Neural progenitor cell (in vitro differentiated cells): Measurements from ENCODE around the gene ZNF211. TPM values are rescaled to one million over a fixed set of nuclear protein-coding genes. Genes with fewer than 3 reads are reported as not detected.

Experiments
- DNase-seq: peaks from one replicate; pipeline ENCODE4 v3.0.0-alpha.2; 2016; ENCODE audit warnings: low spot score
- H2AFZ ChIP-seq: fragments of 200-600 bp; sonication (generic); replicated peaks from 2 replicates; pipeline ENCODE4 v1.6.1; 2016; ENCODE audit warnings: antibody characterized with exemption
- H3F3A ChIP-seq: fragments of 200-600 bp; sonication (generic); 2 replicates; pipeline ENCODE4 v1.6.1; 2016; ENCODE audit warnings: antibody characterized with exemption, low read depth
- H3K27ac ChIP-seq: fragments of 200-600 bp; sonication (generic); 2 replicates; pipeline ENCODE4 v1.5.1; 2016; ENCODE audit warnings: mild to moderate bottlenecking
- H3K27me3 ChIP-seq: fragments of 200-600 bp; sonication (generic); 2 replicates; pipeline ENCODE4 v1.6.1; 2016; ENCODE audit warnings: mild to moderate bottlenecking, moderate library complexity
- H3K36me3 ChIP-seq: fragments of 200-600 bp; sonication (generic); 2 replicates; pipeline ENCODE4 v1.5.1; 2016
- H3K4me1 ChIP-seq: fragments of 200-600 bp; sonication (generic); 2 replicates; pipeline ENCODE4 v1.6.1; 2016; ENCODE audit warnings: mixed run types
- H3K4me2 ChIP-seq: fragments of 200-600 bp; sonication (generic); 2 replicates; pipeline ENCODE4 v1.6.1; 2016
- H3K4me3 ChIP-seq: fragments of 200-600 bp; sonication (generic); 2 replicates; pipeline ENCODE4 v1.5.1; 2016
- H3K79me2 ChIP-seq: fragments of 200-600 bp; sonication (generic); 2 replicates; pipeline ENCODE4 v1.6.1; 2016; ENCODE audit warnings: low read depth
- H3K9ac ChIP-seq: fragments of 200-600 bp; sonication (generic); 2 replicates; pipeline ENCODE4 v1.6.1; 2016
- H3K9me3 ChIP-seq: fragments of 200-600 bp; sonication (generic); 2 replicates; pipeline ENCODE4 v1.5.1; 2016; ENCODE audit warnings: low read depth
- H4K20me1 ChIP-seq: fragments of 200-600 bp; sonication (generic); 2 replicates; pipeline ENCODE4 v1.6.1; 2016; ENCODE audit warnings: low read depth
- H3K27ac Mint-ChIP-seq: 3 replicates; pipeline ENCODE4 v1.8.0; 2021; ENCODE audit warnings: mixed read lengths
- H3K27me3 Mint-ChIP-seq: 2 replicates; pipeline ENCODE4 v1.8.0; 2022; ENCODE audit warnings: low read depth, mild to moderate bottlenecking, inconsistent platforms, moderate library complexity, mixed read lengths; ENCODE audit not compliant: insufficient read depth
- H3K36me3 Mint-ChIP-seq: 3 replicates; pipeline ENCODE4 v1.8.0; 2021; ENCODE audit warnings: mixed read lengths
- H3K4me1 Mint-ChIP-seq: 3 replicates; pipeline ENCODE4 v1.8.0; 2021; ENCODE audit warnings: mixed read lengths
- H3K4me3 Mint-ChIP-seq: 3 replicates; pipeline ENCODE4 v1.8.0; 2021; ENCODE audit warnings: mild to moderate bottlenecking, moderate library complexity, mixed read lengths
- H3K9me3 Mint-ChIP-seq: 3 replicates; pipeline ENCODE4 v1.8.0; 2020; ENCODE audit warnings: mixed read lengths
- EZH2 ChIP-seq: fragments of 200-600 bp; sonication (generic); IDR thresholded peaks from 2 replicates; pipeline ENCODE4 v1.6.1; 2017; ENCODE audit warnings: antibody characterized with exemption, mild to moderate bottlenecking, moderate library complexity
- EZH2phosphoT487 ChIP-seq: fragments of 200-600 bp; sonication (generic); IDR thresholded peaks from 2 replicates; pipeline ENCODE4 v1.6.1; 2017; ENCODE audit warnings: antibody characterized with exemption
- total RNA-seq: library from RNA; depleted of rRNA; stranded (reverse); fragments of >200 nt; gene quantifications from 2 replicates; pipeline ENCODE4 v1.2.3, GENCODE V29; 2015; ENCODE audit warnings: low replicate concordance
- TF ChIP-seq, protein P1 (sequence below): fragments of 200-600 bp; sonication (generic); IDR thresholded peaks from 2 replicates; pipeline ENCODE4 v1.5.1; 2017; ENCODE audit warnings: antibody characterized with exemption, mild to moderate bottlenecking

ZNF211 gene
- total RNA-seq, 1 donor from 2014 or later = 42.1 TPM

- H3K4me1 Mint-ChIP-seq = no peaks in the 10 kb centered on the region
- Histone ChIP-seq H3K9me3 (no peaks in the 10 kb centered on the region), H3K4me3 (no peak overlapping the region), H3F3A (no peaks in the 10 kb centered on the region), H3K79me2 (no peaks in the 10 kb centered on the region), H3K27me3 (peaks cover 5% of the 10 kb centered on the region), H3K36me3 (no peaks in the 10 kb centered on the region), H3K4me2 (no peak overlapping the region), H4K20me1 (no peaks in the 10 kb centered on the region), H3K27ac (no peak overlapping the region), H3K9ac (no peak overlapping the region), H2AFZ (no peak overlapping the region), H3K4me1 (no peaks in the 10 kb centered on the region)
- H3K4me3 Mint-ChIP-seq = no peak overlapping the region
- peak; percentile 9 for DNase-seq
- peaks cover 39% of the 10 kb centered on the region for H3K9me3 Mint-ChIP-seq
- peaks cover 12% of the 10 kb centered on the region for H3K27me3 Mint-ChIP-seq
- no peak overlapping the region for H3K27ac Mint-ChIP-seq
- H3K36me3 Mint-ChIP-seq = peaks cover 2% of the 10 kb centered on the region
- TF ChIP-seq, protein P1, sequence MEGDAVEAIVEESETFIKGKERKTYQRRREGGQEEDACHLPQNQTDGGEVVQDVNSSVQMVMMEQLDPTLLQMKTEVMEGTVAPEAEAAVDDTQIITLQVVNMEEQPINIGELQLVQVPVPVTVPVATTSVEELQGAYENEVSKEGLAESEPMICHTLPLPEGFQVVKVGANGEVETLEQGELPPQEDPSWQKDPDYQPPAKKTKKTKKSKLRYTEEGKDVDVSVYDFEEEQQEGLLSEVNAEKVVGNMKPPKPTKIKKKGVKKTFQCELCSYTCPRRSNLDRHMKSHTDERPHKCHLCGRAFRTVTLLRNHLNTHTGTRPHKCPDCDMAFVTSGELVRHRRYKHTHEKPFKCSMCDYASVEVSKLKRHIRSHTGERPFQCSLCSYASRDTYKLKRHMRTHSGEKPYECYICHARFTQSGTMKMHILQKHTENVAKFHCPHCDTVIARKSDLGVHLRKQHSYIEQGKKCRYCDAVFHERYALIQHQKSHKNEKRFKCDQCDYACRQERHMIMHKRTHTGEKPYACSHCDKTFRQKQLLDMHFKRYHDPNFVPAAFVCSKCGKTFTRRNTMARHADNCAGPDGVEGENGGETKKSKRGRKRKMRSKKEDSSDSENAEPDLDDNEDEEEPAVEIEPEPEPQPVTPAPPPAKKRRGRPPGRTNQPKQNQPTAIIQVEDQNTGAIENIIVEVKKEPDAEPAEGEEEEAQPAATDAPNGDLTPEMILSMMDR = peak; percentile 13
- TF ChIP-seq EZH2phosphoT487 = no peak
Observed at GRCh38 chr19:57651654-57651996, 18.7 kb downstream of the ZNF211 start.

- H3K4me1 ChIP-seq = no peaks in the 10 kb centered on the region
- no peaks in the 10 kb centered on the region for H4K20me1 ChIP-seq
- no peaks in the 10 kb centered on the region for H3K36me3 ChIP-seq
- no peak overlapping the region for H3K4me2 ChIP-seq
- H3K79me2 ChIP-seq = no peaks in the 10 kb centered on the region
- no peak overlapping the region for H3K9ac ChIP-seq
- peaks cover 39% of the 10 kb centered on the region for H3K9me3 Mint-ChIP-seq
- H3F3A ChIP-seq = no peaks in the 10 kb centered on the region
- no peaks in the 10 kb centered on the region for H3K4me1 Mint-ChIP-seq
- peaks cover 2% of the 10 kb centered on the region for H3K36me3 Mint-ChIP-seq
- peaks cover 26% of the 10 kb centered on the region for H3K27me3 ChIP-seq
- H3K4me3 Mint-ChIP-seq = no peak overlapping the region
- no peak overlapping the region for H3K27ac Mint-ChIP-seq
- H3K9me3 ChIP-seq = no peaks in the 10 kb centered on the region
- TF ChIP-seq, protein P1 = no peak
- no peak for TF ChIP-seq EZH2
- no peak for TF ChIP-seq EZH2phosphoT487
- H2AFZ ChIP-seq = no peak overlapping the region
- H3K27ac ChIP-seq = no peak overlapping the region
- DNase-seq = no peak
- no peak overlapping the region for H3K4me3 ChIP-seq
- peaks cover 12% of the 10 kb centered on the region for H3K27me3 Mint-ChIP-seq
Observed at GRCh38 chr19:57653689-57654088, 20.7 kb downstream of the ZNF211 start.

GRCh38 chr19:57655443-57655842, 22.5 kb downstream of the ZNF211 start:
- no peak for TF ChIP-seq EZH2phosphoT487
- TF ChIP-seq EZH2 = no peak
- TF ChIP-seq, protein P1 = no peak
- no peak for DNase-seq
- no peaks in the 10 kb centered on the region for H3K4me1 ChIP-seq
- H3F3A ChIP-seq = no peaks in the 10 kb centered on the region
- H3K27ac Mint-ChIP-seq = no peak overlapping the region
- H3K4me3 Mint-ChIP-seq = no peak overlapping the region
- H4K20me1 ChIP-seq = no peaks in the 10 kb centered on the region
- H3K4me3 ChIP-seq = no peak overlapping the region
- H3K9ac ChIP-seq = no peak overlapping the region
- H3K36me3 ChIP-seq = no peaks in the 10 kb centered on the region
- H3K36me3 Mint-ChIP-seq = peaks cover 2% of the 10 kb centered on the region
- peaks cover 43% of the 10 kb centered on the region for H3K27me3 ChIP-seq
- H3K4me2 ChIP-seq = no peak overlapping the region
- peaks cover 10% of the 10 kb centered on the region for H3K27me3 Mint-ChIP-seq
- H3K79me2 ChIP-seq = no peaks in the 10 kb centered on the region
- H3K4me1 Mint-ChIP-seq = no peaks in the 10 kb centered on the region
- no peak overlapping the region for H2AFZ ChIP-seq
- H3K9me3 ChIP-seq = no peaks in the 10 kb centered on the region
- no peak overlapping the region for H3K27ac ChIP-seq
- peaks cover 36% of the 10 kb centered on the region for H3K9me3 Mint-ChIP-seq
